Astrocyte (in vitro differentiated cells and primary cell): ENCODE data around the gene FOLR1.

Experiments
- EZH2 ChIP-seq: IDR thresholded peaks from 2 replicates; pipeline ENCODE4 v1.6.1; 2012; ENCODE audit warnings: mild to moderate bottlenecking, low read length, inconsistent platforms; ENCODE audit not compliant: insufficient read depth
- TF ChIP-seq, protein P1 (sequence below): IDR thresholded peaks from 2 replicates; pipeline ENCODE4 v1.5.1; 2011; ENCODE audit warnings: low read depth, mild to moderate bottlenecking, inconsistent platforms, low read length, moderate library complexity; ENCODE audit not compliant: insufficient read depth

DNA sequence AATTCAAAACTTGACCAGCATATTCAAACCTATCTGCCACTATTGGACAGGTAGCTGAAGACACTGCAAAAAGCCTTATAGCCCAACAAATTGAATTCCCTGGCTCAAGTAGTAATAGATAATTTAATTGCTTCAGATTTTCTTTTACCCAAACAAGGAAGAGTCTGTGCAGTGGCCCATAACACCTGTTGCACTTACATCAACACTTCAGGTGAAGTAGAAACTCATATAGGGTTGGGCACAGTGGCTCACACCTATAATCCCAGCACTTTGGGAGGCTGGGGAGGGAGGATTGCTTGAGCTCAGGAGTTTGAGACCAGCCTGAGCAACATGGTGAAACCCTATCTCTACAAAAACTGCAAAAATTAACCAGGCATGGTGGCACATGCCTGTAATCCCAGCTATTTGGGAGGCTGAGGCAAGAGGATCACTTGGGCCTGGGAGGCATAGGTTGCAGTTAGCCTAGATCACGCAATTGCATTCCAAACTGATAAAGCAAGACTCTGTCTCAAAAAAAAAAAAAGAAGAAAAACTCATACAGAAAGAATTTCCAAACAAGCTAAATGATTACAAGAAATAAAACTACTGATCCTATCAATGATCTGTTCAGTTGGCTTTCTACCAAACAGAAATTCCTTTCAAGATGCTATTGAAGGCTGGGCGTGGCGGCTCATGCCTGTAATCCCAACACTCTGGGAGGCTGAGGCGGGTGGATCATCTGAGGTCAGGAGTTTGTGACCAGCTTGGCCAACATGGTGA is 47.0 kb upstream of the FOLR1 start:
- TF ChIP-seq, protein P1, sequence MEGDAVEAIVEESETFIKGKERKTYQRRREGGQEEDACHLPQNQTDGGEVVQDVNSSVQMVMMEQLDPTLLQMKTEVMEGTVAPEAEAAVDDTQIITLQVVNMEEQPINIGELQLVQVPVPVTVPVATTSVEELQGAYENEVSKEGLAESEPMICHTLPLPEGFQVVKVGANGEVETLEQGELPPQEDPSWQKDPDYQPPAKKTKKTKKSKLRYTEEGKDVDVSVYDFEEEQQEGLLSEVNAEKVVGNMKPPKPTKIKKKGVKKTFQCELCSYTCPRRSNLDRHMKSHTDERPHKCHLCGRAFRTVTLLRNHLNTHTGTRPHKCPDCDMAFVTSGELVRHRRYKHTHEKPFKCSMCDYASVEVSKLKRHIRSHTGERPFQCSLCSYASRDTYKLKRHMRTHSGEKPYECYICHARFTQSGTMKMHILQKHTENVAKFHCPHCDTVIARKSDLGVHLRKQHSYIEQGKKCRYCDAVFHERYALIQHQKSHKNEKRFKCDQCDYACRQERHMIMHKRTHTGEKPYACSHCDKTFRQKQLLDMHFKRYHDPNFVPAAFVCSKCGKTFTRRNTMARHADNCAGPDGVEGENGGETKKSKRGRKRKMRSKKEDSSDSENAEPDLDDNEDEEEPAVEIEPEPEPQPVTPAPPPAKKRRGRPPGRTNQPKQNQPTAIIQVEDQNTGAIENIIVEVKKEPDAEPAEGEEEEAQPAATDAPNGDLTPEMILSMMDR, result no peak
- TF ChIP-seq EZH2, result no peak
